HG03460 (cell line): ENCODE data around the gene TPD52L1.

Experiments
- ATAC-seq: cut with Tn5 transposase; IDR thresholded peaks from one replicate; pipeline ENCODE4 v1.9.1; 2021; ENCODE audit not compliant: unreplicated experiment

TPD52L1 gene

DNA sequence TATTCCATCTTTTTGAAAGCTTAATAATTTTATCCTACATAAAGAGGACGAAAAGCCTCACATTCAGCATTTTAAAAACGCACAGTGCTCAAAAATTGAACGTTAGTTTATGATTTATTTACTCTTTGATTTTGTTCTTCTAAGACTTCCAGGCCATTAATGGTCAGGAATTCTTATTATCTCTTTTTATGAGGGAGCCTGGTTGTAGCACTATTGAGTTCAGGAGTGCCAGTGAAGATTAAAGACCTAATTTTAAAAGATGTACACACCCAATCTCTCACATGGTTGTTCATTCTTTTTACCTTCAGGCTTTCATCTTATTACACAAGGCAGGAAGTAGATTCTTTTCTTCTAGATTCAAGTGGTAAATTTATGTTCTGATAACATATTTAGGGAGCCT lies 79.6 kb downstream of the TPD52L1 start:
- no peak for ATAC-seq

DNA sequence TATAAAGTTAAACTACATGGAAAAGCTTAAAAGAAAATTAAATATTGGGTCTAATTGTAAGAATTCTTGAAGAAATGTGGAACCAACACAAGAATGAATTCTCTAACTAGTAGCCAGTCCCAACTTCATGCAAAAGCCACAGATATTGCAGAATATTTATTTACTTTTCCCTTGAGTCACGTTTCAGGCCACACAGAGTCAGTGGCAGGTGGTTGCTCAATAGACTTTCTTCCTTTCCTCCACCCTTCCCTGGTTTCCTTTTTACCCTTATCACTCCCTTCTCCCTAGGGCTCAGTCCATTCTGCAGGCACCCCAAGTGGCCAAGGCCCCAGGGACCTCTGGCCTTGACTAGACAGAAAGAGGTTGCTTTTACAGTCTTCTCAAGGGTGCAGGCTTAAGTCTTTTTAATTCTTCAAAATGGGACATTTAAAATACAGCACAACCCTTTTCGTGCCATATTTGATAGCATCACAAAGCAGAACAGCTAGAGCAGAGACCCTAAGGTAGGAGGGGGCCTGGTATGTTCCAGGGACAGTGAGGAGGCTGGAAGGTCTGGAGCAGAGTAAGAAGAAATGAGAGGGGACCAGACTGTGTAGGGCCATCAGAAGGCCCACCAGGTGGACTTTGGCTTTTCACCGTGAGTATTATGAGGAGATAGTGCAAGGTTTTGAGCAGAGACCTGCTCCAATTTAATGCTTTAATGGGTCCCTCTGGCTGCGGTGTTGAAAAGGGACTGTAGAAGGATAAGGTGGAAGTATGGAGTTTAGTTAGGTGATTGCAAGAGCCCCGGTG lies 83.2 kb downstream of the TPD52L1 start:
- ATAC-seq = no peak

DNA sequence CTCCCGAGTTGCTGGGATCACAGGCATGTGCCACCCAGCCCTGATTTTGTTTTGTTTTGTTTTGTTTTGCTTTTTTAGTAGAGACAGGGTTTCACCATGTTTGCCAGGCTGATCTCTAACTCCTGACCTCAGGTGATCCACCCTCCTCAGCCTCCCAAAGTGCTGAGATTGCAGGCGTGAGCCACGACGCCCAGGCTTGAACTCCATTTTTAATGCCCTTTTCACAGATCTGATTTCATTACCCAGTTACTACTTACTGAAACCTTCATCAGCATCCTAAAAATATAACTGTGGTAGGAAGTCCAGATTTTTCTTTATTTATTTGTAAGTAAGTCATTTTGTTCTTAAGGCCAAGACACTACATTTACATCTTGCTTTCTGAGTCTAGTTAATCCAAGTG lies 84.2 kb downstream of the TPD52L1 start:
- no peak for ATAC-seq

DNA sequence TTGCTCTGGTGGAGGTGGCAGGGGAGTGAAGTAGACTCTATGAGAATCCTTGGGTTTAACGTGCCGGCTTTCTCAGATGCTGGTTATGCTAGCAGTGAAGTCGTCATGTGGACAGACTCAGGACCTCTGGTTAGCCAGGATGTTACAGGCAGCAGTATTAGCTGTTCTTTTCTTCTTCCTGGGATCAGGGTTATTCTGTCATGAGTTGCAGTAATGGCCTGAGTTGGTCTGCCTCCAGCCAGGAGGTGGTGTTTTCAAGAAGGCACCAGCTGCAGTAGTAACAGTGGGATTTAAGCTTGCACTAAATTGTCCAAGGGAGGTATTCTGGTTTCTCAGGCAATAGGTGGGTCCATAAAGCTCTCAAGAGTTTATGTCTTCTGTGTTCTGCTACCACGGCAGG lies 91.5 kb downstream of the TPD52L1 start:
- ATAC-seq = no peak

DNA sequence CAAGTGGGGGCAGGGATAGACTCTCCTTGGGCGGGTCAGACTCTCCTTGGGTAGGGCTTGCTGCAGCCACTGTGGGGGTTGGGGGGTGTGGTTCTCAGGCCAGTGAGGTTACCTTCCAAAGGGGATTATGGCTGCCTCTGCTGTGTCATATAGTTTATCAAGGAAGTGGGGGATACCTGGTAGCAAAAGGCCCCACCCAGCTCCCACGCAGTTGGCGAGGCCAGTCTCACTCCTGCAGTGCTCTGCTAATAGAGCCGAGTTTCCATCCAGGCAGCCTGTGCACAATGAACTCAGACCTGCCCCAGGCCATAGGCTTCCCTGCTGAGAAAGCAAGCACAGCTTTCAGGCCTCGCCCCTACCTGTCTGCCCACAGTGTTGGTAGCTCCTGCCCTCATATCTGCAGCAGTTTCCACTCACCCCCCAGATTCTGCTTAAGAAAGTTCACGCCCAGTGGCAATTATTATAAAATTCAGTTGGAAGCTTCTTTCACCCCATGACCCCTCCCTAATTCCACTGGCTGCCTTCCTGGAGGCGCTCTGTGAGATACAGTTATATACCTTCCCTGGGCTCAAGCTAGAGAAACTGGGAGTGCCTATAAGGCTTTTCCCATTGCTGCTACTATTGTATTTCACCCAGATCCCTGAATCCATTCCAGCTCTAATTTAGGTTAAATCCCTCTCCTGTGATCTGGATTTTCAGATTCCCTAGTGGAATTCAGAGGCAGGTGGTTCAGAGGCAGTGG lies 92.1 kb downstream of the TPD52L1 start:
- no peak for ATAC-seq

DNA sequence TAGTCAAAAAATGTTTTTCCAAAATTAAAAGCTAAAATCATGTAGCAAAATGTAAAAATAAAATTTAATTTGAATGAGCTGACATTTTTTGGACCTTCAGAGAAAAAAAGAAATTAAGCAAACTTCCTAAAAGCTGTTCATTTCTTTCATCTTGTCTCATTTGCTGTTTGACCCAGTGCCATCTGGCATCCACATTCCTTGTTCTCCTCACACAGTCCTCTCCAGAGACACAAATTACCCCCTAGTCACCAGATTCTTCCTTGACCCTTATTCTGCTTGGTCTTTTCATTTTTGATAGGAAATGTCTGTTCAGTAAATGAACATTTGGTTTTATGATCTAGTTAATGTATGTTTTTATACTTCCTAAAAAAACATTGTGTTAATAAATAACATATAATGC lies 93.0 kb downstream of the TPD52L1 start:
- ATAC-seq = no peak

DNA sequence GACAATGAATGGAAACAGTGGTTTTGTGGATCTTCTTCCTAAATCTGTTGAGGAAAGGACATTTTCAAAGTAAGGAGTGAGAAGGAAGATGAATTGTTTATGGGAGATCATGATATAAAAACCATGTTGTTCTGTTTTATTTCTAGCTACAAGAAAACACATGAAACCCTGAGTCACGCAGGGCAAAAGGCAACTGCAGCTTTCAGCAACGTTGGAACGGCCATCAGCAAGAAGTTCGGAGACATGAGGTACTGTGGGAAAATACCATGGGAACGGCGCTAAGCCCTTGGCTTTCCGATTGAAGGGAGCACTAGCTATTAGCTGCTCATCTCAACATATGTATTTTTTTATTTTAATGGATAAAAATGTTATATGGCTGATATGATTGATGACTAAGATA lies 94.6 kb downstream of the TPD52L1 start:
- no peak for ATAC-seq

DNA sequence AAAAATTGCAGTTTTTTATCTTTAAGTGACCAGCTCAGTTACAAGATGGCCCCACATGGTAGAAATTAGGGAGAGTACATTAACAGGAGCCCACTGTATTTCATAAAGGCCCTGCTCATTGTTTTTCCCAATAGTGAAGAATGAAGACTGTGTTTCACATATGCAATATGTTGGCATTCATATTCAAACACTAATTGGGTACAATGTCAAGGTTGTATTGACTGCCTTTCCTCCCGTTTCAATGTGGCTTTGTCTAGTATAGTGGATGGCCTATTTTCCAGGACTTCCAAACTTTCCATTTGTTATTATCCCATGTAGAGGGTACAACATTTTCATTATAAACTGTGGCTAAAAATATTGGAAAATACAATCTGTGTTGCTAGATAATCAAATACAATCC lies 96.9 kb downstream of the TPD52L1 start:
- ATAC-seq = no peak

DNA sequence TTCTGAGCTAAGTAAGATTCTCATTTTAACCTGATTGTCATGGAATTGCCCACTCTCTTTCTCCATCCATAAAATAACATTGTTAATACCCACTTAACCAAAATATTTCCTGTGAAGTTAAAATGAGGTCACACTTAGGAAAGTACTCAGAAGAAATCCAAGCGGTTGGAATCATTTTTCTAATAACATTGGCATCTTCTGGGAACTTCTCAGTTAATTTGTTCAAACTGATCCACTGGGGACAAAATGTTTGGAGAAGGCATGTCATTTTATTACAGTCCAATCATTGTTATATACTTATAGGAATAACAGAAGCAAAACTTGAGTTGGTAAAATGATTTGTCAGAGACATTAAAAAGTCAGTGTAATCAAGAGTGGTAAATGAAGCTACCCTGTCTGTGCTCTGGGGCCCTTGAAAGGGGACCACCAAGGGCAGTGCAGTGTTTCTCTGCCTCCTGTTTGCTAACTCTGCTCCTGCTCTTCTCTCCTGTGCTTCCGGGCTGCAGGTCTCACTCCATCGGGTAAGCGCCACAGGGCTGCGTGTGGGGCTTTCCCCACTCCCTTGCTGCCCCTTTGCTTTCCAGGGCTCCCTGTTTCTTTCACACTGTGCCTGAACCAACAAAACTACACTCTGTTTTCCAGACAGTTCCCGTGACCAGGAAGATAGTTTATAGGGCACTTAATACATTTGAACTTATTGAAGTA lies 98.1 kb downstream of the TPD52L1 start:
- ATAC-seq = no peak

DNA sequence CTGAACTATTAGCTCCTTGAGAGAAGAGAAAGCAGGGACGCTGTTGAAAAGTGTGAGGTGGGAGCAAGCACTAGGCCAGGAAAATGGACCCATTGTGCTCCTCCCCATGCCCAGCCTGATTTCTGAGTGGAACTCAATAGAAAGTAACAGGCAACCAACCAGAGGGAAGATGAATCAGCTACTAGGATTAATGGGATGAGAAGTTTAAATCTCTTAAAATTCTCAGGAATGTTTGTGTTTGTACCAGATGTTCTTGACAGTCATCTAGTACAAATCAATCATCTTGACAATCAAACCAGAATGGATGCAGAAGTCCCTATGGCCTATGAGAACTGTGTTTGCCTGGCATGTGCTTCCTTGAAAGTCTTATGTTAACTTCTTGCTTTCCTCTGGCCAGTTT lies 99.3 kb downstream of the TPD52L1 start:
- no peak for ATAC-seq

DNA sequence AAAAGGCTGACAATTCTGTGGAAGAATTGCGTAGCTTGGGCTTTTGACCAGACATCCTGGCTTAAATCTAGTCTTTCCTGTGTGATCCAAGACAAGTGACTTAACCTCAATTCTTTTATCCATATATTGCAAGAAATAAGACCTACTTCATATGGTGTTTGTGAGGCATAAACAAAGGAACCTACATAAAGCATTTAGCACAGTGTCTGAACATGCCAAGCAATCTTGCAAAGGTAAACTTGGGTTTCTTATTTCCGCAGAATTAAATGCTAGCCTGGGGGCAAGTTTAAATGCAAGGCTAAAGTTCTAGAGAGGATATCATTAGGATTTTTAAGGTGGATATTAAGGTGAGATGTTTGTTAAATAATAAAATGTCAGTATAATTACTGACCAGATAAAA lies 100.3 kb downstream of the TPD52L1 start:
- no peak for ATAC-seq

DNA sequence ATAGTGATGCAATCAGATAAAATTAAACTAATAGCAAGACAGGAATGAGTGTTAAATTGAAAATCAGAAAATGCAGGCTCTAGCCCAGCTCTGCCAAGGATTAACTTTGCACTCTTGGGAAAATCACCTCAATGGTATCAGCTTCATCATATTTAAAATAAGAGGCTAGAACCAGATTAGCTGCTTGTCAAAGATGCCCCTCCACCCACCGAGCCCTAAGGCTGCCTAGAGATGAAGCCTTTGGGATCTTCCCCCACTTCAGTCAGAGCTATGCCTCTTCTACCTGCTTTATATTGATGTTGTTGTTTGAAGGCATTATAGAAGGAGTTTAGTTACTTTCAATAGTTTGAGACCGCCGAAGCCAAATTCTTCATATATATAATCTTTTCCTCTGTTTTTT lies 100.7 kb downstream of the TPD52L1 start:
- no peak for ATAC-seq

DNA sequence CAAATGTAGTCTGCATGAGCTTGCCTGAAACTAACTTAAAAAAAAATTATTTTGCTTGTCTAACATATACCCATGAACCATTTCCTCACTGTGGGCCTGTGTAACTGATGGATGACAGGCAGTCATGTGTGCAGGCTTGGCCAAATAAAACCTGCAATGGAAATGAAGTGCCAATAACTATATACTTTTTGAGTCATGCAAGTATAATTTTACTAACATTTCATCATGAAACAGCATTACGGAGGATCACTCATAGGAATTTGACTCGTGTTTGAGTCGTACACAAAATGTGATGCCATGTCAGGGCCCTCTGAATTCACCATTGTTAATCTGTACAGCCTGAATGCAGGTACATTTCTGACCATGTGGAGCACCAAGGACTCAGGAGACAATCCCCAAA lies 101.6 kb downstream of the TPD52L1 start:
- no peak for ATAC-seq

DNA sequence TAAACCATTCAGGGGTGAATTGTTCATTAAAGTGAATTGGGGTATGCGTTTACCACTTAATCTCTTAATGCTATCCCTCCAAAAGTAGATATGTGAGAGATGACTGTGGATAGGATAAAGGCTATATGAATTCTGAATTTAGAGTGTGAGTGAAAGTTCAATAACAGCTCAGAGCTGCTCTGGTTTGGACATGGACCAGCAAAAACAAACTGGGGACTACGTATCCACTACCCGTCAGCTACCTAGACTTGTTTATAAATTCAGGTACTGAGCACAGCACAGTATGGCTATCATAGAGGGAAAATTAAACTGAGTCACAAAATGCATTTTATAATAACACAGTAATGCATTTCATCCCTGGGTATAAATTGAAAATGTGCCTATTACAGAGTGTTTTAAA lies 103.8 kb downstream of the TPD52L1 start:
- ATAC-seq = no peak

DNA sequence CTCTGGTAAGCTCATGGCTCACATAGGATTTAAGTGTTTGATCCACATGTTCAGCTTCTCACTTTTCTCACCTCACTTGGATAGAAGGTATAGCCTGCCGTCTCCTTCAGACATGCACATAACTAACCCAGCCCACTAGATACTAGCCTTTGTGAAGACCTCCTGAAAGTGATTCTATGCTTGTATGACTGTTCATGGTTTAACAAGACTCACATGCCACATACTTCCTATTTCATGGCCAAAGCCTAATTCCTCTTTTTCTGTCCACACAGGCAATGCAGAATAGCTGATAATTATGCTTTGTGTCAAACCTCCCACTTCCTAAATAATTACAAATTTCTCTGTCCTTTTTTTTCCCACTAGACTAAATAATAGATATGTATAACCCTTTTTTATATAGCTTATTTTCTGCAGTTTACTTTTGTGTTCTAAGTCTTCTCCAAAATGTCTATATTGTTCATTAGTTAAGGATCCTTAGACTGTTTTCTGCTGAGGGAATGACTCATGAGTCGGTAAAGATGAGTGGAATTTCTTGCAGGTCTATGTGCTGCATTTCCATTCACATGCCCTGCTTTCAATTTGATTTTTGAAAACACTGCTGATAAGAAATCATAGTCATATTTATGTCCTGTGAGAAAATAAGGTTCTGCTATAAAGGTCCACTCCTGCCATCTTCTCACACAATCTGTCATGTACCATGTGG lies 105.2 kb downstream of the TPD52L1 start:
- no peak for ATAC-seq

DNA sequence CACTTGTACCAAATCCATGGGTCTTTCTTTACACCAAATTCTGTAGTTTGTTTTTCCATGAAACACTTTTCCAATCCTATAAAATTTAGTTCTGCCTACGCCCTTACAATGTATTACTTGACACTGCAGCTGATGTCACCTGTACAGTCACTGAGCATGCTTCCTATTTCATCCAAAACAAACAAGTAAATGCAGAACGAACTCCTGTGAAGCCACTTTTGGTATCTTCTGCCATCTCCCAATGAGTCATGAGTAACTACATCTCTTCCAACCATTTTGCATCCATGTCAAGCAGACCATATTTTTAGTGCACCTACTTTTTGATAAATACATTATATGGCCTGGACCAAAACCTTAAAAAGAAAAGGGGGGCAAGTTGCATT lies 105.8 kb downstream of the TPD52L1 start:
- ATAC-seq = no peak

DNA sequence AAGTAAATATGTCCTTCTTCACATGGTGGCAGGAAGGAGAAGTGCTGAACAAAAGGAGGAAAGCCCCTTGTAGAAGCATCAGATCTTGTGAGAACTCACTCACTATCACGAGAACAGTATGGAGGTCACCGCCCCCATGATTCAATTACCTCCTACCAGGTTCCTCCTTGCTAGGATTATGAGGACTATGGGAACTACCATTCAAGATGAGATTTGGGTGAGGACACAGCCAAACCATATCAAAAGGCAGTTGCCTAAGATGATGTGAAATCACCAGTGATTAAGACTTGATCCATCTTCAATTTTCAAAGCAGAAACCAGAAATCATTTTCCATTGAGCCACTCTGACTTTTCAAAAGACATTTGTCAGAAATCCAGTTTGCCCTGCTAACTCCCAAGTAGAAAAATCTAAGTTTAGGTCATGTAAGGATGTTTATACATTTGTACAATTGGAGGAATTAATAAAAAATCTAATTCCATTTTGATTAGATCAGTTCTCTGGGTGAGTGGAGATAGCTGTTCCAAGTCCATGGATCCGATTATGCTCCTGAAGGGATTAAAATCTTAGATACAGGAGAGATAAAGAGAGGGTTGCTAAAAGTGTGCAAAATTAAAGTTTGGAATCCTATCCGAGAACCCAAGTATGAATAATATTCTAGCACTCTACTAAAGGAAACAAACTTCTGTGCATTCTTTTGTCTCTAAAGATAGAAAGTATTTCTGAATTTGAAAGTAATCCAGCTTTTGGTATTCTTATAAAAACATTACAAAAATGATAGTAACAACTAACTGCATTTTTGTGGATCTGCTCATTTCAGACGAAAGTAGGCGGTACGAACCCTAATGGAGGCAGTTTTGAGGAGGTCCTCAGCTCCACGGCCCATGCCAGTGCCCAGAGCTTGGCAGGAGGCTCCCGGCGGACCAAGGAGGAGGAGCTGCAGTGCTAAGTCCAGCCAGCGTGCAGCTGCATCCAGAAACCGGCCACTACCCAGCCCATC lies 108.7 kb downstream of the TPD52L1 start:
- no peak for ATAC-seq

DNA sequence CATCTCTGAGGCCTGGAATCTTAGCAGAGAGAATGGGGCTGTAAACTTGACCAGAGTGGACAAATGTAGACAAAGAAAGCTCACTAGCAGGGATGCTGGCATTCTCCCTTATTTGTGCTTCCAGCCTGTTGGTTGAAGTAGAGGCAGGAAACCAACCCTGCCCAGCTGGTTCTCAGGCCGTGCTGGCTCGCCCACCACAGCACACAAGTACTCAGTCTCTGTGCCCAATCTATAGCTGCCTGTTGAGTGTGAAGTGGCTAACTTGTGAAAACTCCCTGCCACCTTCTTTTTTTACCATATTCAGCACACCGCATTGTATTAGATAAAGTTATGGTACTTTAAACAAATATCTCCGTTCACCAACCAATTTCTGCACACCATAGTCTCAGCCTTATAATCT lies 110.9 kb downstream of the TPD52L1 start:
- ATAC-seq = no peak

DNA sequence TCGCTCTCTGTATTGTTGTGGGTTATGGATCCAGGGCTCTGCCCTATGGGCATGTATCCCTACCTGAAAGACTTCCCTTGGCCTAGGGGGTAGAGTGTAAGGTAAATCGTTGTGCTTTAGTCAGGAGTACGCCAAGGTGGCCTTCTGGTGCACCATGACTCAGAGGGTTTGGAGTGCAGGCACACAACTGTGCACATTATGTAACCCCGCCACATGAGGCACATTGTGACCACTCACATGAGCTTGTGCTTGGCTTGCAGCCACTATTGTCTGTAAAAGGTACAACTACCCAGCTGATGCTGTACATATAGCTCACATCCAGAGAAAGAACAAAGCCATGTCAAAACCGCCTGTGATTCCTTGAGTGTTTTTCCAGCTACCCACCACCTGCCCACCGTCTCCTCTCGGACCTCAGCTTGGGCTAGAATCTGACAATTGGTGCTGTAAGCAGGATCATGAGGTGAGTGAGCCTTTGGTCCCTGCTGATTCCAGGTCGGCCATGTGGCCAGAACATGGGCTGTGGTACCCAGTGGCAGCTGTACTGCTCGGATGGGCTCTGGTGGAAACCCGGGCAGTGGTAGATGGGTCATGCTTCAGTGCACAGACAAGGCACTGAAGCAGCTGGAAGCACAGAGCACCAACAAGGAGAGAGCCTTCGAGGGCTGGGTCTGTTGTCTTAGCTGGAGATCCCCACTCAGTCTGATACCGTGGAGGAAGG lies 114.4 kb downstream of the TPD52L1 start:
- ATAC-seq = no peak

DNA sequence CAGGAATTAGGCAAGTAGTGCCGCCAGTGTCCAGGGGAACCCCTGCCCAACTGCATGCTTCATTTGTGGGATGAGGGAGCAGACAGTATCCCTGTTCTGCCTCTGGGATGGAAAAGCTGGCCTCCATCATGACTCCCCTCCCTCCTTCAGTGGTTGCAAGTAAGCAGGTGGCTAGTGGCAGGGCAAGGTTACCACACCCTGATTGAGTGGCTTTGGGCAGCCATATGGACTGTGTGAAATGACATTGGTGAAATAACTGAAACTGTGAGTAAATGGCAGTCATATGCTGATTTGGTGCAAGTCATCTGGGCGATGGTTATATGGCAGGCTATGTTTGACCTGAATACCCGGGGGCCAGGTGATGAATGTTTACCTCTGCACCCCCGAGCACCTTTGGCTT lies 115.2 kb downstream of the TPD52L1 start:
- no peak for ATAC-seq
